Measurements from ENCODE around the gene NSUN5.
"Not testable (repeated sequence)": the region's sequence is repeated elsewhere in the genome, so short reads cannot be mapped to it uniquely, and the experiment has no call there.

NSUN5 gene

DNA sequence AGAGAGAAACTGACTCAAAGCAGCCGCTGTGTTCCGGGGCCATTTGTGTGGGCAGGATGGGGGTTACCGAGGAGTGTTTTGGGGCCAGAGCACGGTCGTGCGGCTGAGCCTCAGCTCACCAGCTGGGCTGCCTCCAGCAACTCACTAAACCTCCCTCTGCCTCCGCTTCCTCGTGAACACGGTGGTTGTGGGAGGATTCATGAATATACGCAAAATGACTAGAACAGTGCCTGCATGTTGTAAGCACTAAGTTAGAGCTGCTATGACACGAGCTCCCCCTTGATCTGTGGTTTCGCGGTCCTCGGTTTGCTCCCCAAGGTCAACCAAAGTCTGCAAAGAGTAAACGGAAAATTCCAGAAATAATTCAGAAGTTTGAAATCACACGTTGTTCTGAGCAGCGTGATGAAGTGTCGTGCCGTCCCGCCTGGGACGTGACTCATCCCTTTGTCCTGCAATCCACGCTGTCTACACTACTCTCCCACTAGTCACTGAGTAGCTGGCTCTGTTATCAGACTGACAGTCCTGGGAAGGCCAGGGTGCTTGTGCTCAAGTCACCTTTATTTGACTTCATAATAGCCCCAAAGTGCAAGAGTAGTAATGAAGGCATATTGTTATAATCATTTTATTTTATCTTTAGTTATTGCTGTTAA lies 41.8 kb downstream of the NSUN5 start:
- DNase-seq = not testable (repeated sequence)

GRCh38 chr7:73262416-73262815 lies 46.2 kb downstream of the NSUN5 start:
- not testable (repeated sequence) for DNase-seq

All from NCI-H345 (cell line).